Measurements from ENCODE around the gene MLLT3.

Gene MLLT3

GRCh38 chr9:20406344-20406743 lies 216.0 kb downstream of the MLLT3 start:
- DNase-seq (ENCODE audit: extremely low spot score), result no peak
- CTCF ChIA-PET, result interaction anchor here (1.4 to 1.5 kb wide), 2 partner anchors 11 to 29 kb away, joined by 4 to 5 read pairs; no protein-coding TSS in a partner anchor
- POLR2A ChIA-PET, result no interaction called here
- TF ChIP-seq, protein P1, sequence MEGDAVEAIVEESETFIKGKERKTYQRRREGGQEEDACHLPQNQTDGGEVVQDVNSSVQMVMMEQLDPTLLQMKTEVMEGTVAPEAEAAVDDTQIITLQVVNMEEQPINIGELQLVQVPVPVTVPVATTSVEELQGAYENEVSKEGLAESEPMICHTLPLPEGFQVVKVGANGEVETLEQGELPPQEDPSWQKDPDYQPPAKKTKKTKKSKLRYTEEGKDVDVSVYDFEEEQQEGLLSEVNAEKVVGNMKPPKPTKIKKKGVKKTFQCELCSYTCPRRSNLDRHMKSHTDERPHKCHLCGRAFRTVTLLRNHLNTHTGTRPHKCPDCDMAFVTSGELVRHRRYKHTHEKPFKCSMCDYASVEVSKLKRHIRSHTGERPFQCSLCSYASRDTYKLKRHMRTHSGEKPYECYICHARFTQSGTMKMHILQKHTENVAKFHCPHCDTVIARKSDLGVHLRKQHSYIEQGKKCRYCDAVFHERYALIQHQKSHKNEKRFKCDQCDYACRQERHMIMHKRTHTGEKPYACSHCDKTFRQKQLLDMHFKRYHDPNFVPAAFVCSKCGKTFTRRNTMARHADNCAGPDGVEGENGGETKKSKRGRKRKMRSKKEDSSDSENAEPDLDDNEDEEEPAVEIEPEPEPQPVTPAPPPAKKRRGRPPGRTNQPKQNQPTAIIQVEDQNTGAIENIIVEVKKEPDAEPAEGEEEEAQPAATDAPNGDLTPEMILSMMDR (IDR thresholded peaks at IDR 0.05; ENCODE audit: control extremely low read depth, extremely low read depth, low read depth, missing control alignments), result no peak

- POLR2A ChIA-PET, result no interaction called here
- TF ChIP-seq, protein P1 (IDR thresholded peaks at IDR 0.05; ENCODE audit: control extremely low read depth, extremely low read depth, low read depth, missing control alignments), result no peak
- no peak for DNase-seq (ENCODE audit: extremely low spot score)
- CTCF ChIA-PET, result interaction anchor here (1.4 to 1.5 kb wide), 2 partner anchors 10 to 28 kb away, joined by 4 to 5 read pairs; no protein-coding TSS in a partner anchor
Observed at GRCh38 chr9:20405616-20406015, 216.7 kb downstream of the MLLT3 start.

- POLR2A ChIA-PET, result no interaction called here
- DNase-seq (ENCODE audit: extremely low spot score), result no peak
- TF ChIP-seq, protein P1 (IDR thresholded peaks at IDR 0.05; ENCODE audit: control extremely low read depth, extremely low read depth, low read depth, missing control alignments), result no peak
- CTCF ChIA-PET, result interaction anchor here (1.4 kb wide), 2 partner anchors 9 to 10 kb away, joined by 4 read pairs; no protein-coding TSS in a partner anchor
Observed at GRCh38 chr9:20405078-20405477, 217.2 kb downstream of the MLLT3 start.

DNA sequence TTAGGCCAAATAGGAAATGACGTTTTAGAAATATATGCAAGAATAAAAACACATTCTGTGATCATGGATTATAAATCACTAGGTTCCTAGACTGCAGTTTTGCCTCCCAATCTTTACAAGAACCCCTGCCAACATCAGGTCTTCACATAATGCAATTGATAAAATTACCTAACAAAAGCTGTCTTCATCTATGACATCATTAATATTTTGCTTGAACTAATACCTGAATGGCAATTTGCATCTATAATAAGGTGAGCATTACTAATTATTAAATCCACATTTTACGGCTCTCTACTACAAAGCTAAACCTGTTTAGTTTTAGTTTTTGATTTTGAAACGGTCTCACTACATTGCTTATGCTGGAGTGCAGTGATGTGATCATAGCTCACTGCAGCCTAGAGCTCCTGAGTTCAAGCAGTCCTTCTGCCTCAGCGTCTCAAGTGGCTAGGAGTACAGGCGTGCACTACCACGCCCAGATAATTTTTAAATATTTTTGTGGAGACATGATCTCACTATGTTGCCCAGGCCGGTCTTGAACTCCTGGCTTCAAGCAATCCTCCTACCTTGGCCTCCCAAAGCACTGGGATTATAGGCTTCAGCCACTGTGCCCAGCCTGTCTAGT lies 218.0 kb downstream of the MLLT3 start:
- ChIA-PET POLR2A (no interaction called here), CTCF (interaction anchor here (1.4 kb wide), 1 partner anchor 9 kb away, joined by 4 read pairs; no protein-coding TSS in a partner anchor)
- no peak for DNase-seq (ENCODE audit: extremely low spot score)
- TF ChIP-seq, protein P1 (IDR thresholded peaks at IDR 0.05; ENCODE audit: control extremely low read depth, extremely low read depth, low read depth, missing control alignments), result no peak

GRCh38 chr9:20403346-20403745 lies 219.0 kb downstream of the MLLT3 start:
- ChIA-PET POLR2A (no interaction called here), CTCF (no interaction called here)
- DNase-seq (ENCODE audit: extremely low spot score), result no peak
- TF ChIP-seq, protein P1 (IDR thresholded peaks at IDR 0.05; ENCODE audit: control extremely low read depth, extremely low read depth, low read depth, missing control alignments), result no peak

DNA sequence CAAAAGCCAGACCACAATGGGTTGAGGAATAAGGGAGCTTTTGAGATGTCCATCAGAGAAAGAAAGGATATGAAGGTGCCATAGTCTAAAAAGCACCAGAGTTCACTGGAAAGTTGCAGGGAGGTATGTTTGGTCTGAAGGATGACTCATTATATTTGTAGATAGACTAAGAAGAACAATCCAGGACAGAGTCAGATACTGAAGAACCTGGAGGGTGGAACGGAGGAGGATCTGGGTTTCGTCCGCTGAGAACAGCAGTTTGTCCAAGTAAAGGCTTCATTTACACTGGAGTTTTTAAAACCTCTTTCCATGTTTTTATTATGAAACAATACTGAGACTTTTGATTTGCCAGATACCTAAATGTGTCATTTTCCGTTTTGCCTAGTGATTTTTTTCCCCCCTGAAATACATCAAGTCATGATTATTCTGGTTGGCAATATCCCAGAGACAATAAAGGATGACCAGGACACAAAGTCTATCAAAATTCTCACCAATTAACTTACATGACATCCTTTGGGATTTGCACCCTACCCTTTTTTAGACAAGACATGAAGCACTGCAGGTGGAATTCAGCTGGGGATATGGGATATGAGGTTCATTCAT lies 219.9 kb downstream of the MLLT3 start:
- no peak for DNase-seq (ENCODE audit: extremely low spot score)
- TF ChIP-seq, protein P1 (IDR thresholded peaks at IDR 0.05; ENCODE audit: control extremely low read depth, extremely low read depth, low read depth, missing control alignments), result no peak
- POLR2A ChIA-PET, result no interaction called here
- CTCF ChIA-PET, result no interaction called here
